GM10266 (cell line): ENCODE results near the gene PCSK5.

Experiments
- DNase-seq: peaks from one replicate; pipeline ENCODE4 v3.0.0; 2012; ENCODE audit errors: extremely low spot score
- TF ChIP-seq, protein P1 (sequence below): IDR thresholded peaks from 2 replicates; pipeline ENCODE4 v1.5.1; 2012; ENCODE audit warnings: mild to moderate bottlenecking, low read depth; ENCODE audit not compliant: control insufficient read depth, insufficient read depth; ENCODE audit errors: missing control alignments

Gene PCSK5

DNA sequence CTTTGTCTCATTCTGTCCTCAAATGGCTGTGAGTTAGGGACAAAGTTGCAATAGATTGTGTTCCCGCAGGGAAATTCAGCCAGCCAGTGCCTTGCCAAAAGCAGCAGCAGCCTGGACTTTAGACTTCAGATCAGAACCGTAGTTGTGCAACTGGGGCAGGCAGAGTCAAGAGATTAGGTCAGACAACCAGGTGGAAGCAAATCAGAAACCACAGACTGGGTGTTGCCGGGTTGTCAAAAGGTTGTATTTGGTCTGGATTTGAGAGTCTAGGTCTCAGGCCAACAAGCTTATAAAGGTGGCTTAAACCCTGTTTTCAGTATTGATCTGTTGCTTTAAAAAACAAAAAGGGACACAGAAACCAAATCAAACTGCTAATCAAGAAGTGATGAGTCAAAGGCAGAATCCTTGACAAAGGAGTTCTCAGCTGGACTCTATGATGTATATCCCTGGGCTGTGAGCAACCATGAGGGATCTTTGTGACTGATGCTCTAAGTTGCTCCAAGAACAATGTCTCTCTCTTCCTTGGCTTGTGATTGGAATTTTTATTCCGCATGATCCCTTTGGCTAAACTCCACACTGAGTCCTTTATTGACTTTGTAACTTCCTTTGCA lies 482.8 kb downstream of the PCSK5 start:
- TF ChIP-seq, protein P1, sequence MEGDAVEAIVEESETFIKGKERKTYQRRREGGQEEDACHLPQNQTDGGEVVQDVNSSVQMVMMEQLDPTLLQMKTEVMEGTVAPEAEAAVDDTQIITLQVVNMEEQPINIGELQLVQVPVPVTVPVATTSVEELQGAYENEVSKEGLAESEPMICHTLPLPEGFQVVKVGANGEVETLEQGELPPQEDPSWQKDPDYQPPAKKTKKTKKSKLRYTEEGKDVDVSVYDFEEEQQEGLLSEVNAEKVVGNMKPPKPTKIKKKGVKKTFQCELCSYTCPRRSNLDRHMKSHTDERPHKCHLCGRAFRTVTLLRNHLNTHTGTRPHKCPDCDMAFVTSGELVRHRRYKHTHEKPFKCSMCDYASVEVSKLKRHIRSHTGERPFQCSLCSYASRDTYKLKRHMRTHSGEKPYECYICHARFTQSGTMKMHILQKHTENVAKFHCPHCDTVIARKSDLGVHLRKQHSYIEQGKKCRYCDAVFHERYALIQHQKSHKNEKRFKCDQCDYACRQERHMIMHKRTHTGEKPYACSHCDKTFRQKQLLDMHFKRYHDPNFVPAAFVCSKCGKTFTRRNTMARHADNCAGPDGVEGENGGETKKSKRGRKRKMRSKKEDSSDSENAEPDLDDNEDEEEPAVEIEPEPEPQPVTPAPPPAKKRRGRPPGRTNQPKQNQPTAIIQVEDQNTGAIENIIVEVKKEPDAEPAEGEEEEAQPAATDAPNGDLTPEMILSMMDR: no peak
- DNase-seq: no peak

DNA sequence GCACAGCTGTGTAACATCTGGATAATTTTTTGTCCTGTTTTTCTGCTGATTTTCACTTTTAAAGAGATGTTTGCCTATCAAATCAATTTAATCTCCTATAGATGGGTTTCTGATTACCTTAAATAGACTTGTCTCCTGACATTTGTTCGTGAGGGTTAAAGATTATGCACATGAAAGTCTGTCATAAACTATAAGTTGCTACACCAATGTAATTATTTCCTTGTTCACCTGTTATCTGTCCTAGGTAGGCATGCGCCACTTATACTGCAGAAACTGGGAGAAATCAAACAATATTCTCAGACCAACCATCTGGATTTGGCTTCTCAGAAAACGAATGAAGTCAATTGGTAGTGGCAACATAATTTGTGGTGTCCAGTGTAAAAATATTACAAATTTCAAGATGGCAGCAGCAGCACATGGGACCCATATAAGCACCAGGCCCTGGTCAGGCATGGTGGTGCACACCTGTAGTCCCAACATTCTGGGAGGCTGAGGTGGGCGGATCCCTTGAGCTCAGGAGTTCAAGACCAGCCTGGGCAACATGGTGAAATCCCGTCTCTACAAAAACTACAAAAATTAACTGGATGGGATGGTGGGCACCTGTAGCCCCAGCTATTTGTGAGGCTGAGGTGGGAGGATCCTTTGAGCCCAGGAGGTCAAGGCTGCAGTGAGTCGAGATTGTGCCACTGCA lies 483.5 kb downstream of the PCSK5 start:
- no peak for DNase-seq
- TF ChIP-seq, protein P1: no peak

DNA sequence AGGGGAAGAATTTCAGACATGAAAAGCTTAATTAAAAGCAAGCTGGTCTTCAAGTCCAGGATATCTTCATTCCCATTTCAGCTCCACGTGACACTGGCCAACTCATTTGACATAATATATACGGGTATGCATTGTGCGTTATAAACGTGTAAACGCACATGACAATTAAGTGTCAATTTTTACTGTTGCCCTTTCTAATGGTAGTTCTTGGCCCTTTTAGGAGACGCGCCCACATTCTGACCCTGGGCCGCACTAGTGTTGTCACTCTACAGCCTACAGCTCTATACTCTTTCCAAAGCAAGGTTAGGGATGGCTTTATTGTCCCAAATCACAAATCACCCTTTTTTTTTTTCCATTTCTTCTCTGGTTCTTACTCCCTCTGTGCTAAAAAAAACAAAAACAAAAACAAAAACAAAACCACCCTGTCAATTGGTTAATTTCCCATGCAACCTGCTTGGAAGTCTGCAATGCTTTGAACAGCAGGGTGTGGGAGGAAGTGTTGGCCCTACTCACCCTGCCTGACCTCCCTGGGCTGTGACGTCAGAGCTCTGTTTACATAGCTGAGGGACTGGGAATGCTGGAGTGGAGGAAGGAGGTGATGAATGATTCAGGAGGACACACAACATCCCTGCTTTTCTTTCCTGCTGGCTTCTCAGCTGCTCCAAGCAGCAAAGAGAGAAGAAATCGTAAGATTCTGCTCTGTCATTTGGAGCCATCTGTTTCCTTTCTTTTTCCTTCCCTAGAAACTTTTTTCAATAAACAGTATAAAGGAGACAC lies 484.5 kb downstream of the PCSK5 start:
- no peak for DNase-seq
- TF ChIP-seq, protein P1: no peak

DNA sequence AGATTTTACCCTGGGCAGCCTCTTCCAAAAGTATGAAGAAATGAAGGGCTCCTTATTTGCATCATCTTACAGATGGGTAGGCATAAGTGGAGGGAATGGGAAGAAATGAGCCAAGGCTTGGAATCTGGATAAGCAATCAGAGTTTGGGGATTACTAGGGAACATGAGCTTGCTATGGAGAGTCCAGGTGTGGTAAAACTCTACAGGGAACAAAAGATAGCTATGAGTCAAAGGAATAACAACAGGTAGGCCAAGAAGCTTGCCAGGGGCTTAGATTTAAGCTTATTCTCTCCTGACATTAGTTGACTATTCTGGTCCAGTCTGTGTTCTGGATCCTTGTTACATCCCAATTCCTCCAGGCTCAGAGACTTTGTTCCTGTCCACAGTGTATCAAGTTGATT lies 487.3 kb downstream of the PCSK5 start:
- TF ChIP-seq, protein P1: no peak
- no peak for DNase-seq

DNA sequence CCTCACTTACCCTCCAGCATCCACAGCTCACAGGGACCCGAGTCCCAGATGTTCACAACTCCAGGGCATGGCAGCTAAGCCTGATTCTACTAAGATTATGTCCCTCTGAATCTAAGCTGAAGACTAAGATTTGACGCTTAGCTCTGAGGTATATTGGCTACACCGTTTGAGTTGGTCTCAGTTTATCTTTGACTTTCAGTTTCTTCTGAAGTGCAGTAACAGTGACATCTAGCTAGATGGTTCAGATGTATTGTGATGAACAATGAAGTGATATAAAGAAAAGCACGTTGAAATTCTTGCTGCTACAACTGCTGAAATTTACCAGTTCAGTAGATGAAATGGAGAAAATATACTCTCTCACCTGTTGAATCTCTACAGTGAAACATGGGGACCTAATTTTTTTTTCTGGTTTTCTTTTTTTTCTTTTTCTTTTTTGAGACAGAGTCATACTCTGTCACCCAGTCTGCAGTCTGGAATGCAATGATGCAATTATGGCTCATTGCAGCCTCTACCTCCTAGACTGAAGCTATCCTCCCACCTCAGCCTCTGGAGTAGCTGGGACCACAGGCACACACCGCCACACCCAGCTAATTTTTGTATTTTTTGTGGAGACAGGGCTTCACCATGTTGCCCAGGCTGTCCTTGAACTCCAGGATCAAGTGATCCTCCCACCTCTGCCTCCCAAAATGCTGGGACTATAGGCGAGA lies 488.0 kb downstream of the PCSK5 start:
- TF ChIP-seq, protein P1: no peak
- DNase-seq: no peak

DNA sequence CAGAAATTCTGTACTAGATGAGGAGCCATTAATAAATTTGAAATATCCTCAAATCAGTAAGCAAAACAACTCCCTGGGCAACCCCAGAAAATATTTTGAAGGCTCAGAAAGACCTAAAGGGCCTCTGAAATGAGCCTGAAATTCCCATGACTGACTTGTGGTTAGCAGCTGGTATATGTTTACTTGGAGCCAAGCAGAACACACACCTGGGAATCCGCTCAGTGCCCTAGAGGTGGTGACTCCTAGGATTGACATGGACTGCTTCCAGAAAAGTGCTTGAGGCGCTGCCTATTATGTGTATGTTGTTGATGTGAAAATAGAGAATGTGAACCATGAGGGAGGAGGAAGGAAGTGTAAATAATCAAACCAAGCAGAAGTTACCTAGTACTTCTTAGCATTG lies 489.0 kb downstream of the PCSK5 start:
- no peak for DNase-seq
- TF ChIP-seq, protein P1: no peak
